Measurements from ENCODE around the gene HERPUD1. TPM values are rescaled to one million over a fixed set of nuclear protein-coding genes. Genes with fewer than 3 reads are reported as not detected.

The HERPUD1 gene
- total and polyA plus RNA-seq, 2 of the 13 experiments (the other 11 are each of a cell fraction or from before 2014, with no cell fraction given): 96.2 to 323 TPM

- TF ChIP-seq FOXA1 (IDR thresholded peaks at IDR 0.05) (no peak), FOXA1 (CRISPR knock-in tag; IDR thresholded peaks at IDR 0.05) (peak; percentile 95), ELF3 (CRISPR knock-in tag; IDR thresholded peaks at IDR 0.05) (peak; percentile 90), CCDC6 (CRISPR knock-in tag; IDR thresholded peaks at IDR 0.05) (peak; percentile 87), ZBTB2 (CRISPR knock-in tag; IDR thresholded peaks at IDR 0.05; ENCODE audit: low read depth) (0 out of 2 replicates have a peak, but pooled peaks have one; percentile 48), ZMAT3 (CRISPR knock-in tag; conservative IDR thresholded peaks at IDR 0.05) (peak; percentile 64; the same call in 1 of the 2 replicates), RARA (CRISPR knock-in tag; IDR thresholded peaks at IDR 0.05) (peak; percentile 94), ARNT2 (CRISPR knock-in tag; IDR thresholded peaks at IDR 0.05; ENCODE audit: low read depth) (peak; percentile 85), ZNF644 (CRISPR knock-in tag; IDR thresholded peaks at IDR 0.05; ENCODE audit: low read depth) (peak; percentile 99), NCOR1 (IDR thresholded peaks at IDR 0.05; ENCODE audit: borderline replicate concordance, low read length) (peak; percentile 82), HOXA5 (CRISPR knock-in tag; IDR thresholded peaks at IDR 0.05) (peak; percentile 80; the same call in 1 of the 2 replicates), ZFP82 (CRISPR knock-in tag; IDR thresholded peaks at IDR 0.05; ENCODE audit: borderline replicate concordance) (0 out of 2 replicates have a peak, but pooled peaks have one; percentile 31), RXRB (CRISPR knock-in tag; IDR thresholded peaks at IDR 0.05; ENCODE audit: borderline replicate concordance) (peak; percentile 97), ZNF441 (CRISPR knock-in tag; IDR thresholded peaks at IDR 0.05; ENCODE audit: borderline replicate concordance) (peak; percentile 74), NR2F2 (IDR thresholded peaks at IDR 0.05; ENCODE audit: borderline replicate concordance, low read depth) (peak; percentile 92), NFRKB (IDR thresholded peaks at IDR 0.05) (no peak), IRF2 (CRISPR knock-in tag; IDR thresholded peaks at IDR 0.05) (peak; percentile 89), AHR (CRISPR knock-in tag; IDR thresholded peaks at IDR 0.05) (peak; percentile 37; the same call in 1 of the 2 replicates), PATZ1 (CRISPR knock-in tag; IDR thresholded peaks at IDR 0.05) (peak; percentile 88)
- TF ChIP-seq, protein P1, sequence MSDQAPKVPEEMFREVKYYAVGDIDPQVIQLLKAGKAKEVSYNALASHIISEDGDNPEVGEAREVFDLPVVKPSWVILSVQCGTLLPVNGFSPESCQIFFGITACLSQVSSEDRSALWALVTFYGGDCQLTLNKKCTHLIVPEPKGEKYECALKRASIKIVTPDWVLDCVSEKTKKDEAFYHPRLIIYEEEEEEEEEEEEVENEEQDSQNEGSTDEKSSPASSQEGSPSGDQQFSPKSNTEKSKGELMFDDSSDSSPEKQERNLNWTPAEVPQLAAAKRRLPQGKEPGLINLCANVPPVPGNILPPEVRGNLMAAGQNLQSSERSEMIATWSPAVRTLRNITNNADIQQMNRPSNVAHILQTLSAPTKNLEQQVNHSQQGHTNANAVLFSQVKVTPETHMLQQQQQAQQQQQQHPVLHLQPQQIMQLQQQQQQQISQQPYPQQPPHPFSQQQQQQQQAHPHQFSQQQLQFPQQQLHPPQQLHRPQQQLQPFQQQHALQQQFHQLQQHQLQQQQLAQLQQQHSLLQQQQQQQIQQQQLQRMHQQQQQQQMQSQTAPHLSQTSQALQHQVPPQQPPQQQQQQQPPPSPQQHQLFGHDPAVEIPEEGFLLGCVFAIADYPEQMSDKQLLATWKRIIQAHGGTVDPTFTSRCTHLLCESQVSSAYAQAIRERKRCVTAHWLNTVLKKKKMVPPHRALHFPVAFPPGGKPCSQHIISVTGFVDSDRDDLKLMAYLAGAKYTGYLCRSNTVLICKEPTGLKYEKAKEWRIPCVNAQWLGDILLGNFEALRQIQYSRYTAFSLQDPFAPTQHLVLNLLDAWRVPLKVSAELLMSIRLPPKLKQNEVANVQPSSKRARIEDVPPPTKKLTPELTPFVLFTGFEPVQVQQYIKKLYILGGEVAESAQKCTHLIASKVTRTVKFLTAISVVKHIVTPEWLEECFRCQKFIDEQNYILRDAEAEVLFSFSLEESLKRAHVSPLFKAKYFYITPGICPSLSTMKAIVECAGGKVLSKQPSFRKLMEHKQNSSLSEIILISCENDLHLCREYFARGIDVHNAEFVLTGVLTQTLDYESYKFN (CRISPR knock-in tag; conservative IDR thresholded peaks at IDR 0.05): peak; percentile 98
- TF ChIP-seq, protein P2, sequence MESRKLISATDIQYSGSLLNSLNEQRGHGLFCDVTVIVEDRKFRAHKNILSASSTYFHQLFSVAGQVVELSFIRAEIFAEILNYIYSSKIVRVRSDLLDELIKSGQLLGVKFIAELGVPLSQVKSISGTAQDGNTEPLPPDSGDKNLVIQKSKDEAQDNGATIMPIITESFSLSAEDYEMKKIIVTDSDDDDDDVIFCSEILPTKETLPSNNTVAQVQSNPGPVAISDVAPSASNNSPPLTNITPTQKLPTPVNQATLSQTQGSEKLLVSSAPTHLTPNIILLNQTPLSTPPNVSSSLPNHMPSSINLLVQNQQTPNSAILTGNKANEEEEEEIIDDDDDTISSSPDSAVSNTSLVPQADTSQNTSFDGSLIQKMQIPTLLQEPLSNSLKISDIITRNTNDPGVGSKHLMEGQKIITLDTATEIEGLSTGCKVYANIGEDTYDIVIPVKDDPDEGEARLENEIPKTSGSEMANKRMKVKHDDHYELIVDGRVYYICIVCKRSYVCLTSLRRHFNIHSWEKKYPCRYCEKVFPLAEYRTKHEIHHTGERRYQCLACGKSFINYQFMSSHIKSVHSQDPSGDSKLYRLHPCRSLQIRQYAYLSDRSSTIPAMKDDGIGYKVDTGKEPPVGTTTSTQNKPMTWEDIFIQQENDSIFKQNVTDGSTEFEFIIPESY (CRISPR knock-in tag; IDR thresholded peaks at IDR 0.05): peak; percentile 68; the same call in 1 of the 2 replicates
These were observed 12.7 kb upstream of the HERPUD1 start (continued) for GRCh38 chr16:56919099-56919800.
